H1 (cell line): ENCODE results near the gene MGST3. TPM values are rescaled to one million over a fixed set of nuclear protein-coding genes. Genes with fewer than 3 reads are reported as not detected.

Source experiments
- ATF3 ChIP-seq: IDR thresholded peaks from 2 replicates; pipeline ENCODE4 v1.6.1; 2011; ENCODE audit warnings: low read depth, mild to moderate bottlenecking, low read length; ENCODE audit not compliant: insufficient read depth
- BRCA1 ChIP-seq: IDR thresholded peaks from 2 replicates; pipeline ENCODE4 v1.6.1; 2012; ENCODE audit warnings: low read depth, low read length, improper control_type of control experiment
- CBX8 ChIP-seq: fragments of 300-800, 300-1000 bp; sonication (generic); IDR thresholded peaks from 2 replicates; pipeline ENCODE4 v1.7.1; 2016; ENCODE audit warnings: low read depth, low read length, borderline replicate concordance
- CHD2 ChIP-seq: IDR thresholded peaks from 2 replicates; pipeline ENCODE4 v1.6.1; 2012; ENCODE audit warnings: low read length, improper control_type of control experiment
- CTBP2 ChIP-seq: IDR thresholded peaks from 2 replicates; pipeline ENCODE4 v1.7.0; 2011; ENCODE audit warnings: borderline replicate concordance, mild to moderate bottlenecking, moderate library complexity, mixed read lengths, low read length; ENCODE audit not compliant: insufficient read depth, insufficient read length
- JUND ChIP-seq: IDR thresholded peaks from 2 replicates; pipeline ENCODE4 v1.6.1; 2011; ENCODE audit warnings: mild to moderate bottlenecking, improper control_type of control experiment, low read length
- POLR2AphosphoS5 ChIP-seq: IDR thresholded peaks from 2 replicates; pipeline ENCODE4 v1.6.1; 2011; ENCODE audit warnings: low read depth, low read length
- SP4 ChIP-seq: IDR thresholded peaks from 2 replicates; pipeline ENCODE4 v1.6.1; 2012; ENCODE audit warnings: low read length, inconsistent platforms
- TAF1 ChIP-seq: IDR thresholded peaks from 2 replicates; pipeline ENCODE4 v1.6.1; 2011; ENCODE audit warnings: mild to moderate bottlenecking, low read depth, low read length
- polyA plus RNA-seq, 7 experiments: library from polyadenylated mRNA; depleted of rRNA in 3 of 7; stranded (reverse) in 5 of 7; unstranded in 2 of 7; fragments of >200 nt in 5 of 7; fragments of 200-250 nt in 2 of 7; gene quantifications; 1 replicate in 5 of 7; 2 replicates in 1 of 7; 4 replicates in 1 of 7; pipeline versions ENCODE4 v1.2.1 to v1.2.3, GENCODE V29; 2011 to 2013; ENCODE audit warnings: missing spikeins in 2 of 7, mixed read lengths in 2 of 7
- total RNA-seq: library from RNA; stranded (reverse); fragmentation: NEBNext Ultra II Directional; extraction: Animal tissue kit (Norgen Biotek cat#: 25700); gene quantifications from 2 replicates; pipeline ENCODE4 v1.2.1, GENCODE V29; 2021

The MGST3 gene
- total and polyA plus RNA-seq, 2 of the 8 experiments (the other 6 are each of a cell fraction or from before 2014, with no cell fraction given), result 124 to 257 TPM

GRCh38 chr1:165603810-165604209 lies 27.2 kb upstream of the MGST3 start (continued):
- TF ChIP-seq JUND (no peak), CHD2 (no peak), ATF3 (no peak), SP4 (no peak), TAF1 (no peak), BRCA1 (no peak), POLR2AphosphoS5 (no peak), CBX8 (no peak), CTBP2 (no peak)
